Chondrocyte (in vitro differentiated cells): ENCODE data around the gene ZNF414. TPM values are rescaled to one million over a fixed set of nuclear protein-coding genes. Genes with fewer than 3 reads are reported as not detected.
A peak's percentile ranks its signal among the peaks of the same experiment; 100 is the strongest.

Experiments
- DNase-seq: peaks from one replicate; pipeline ENCODE4 v3.0.0; 2021; ENCODE audit warnings: mixed read lengths, low spot score
- H3K27ac Mint-ChIP-seq: one replicate; pipeline ENCODE4 v1.8.0; 2021; ENCODE audit warnings: mild to moderate bottlenecking, moderate library complexity, mixed read lengths; ENCODE audit not compliant: unreplicated experiment
- H3K27me3 Mint-ChIP-seq: 2 replicates; pipeline ENCODE4 v1.8.0; 2021; ENCODE audit warnings: low read depth, mixed read lengths
- H3K36me3 Mint-ChIP-seq: 2 replicates; pipeline ENCODE4 v1.8.0; 2021; ENCODE audit warnings: low read depth, mixed read lengths
- H3K4me1 Mint-ChIP-seq: 2 replicates; pipeline ENCODE4 v1.8.0; 2021; ENCODE audit warnings: low read depth, mild to moderate bottlenecking, mixed read lengths
- H3K4me3 Mint-ChIP-seq: one replicate; pipeline ENCODE4 v1.8.0; 2021; ENCODE audit warnings: mild to moderate bottlenecking, moderate library complexity, mixed read lengths; ENCODE audit not compliant: unreplicated experiment
- H3K9me3 Mint-ChIP-seq: 2 replicates; pipeline ENCODE4 v1.8.0; 2021; ENCODE audit warnings: low read depth, mixed read lengths
- CTCF ChIP-seq: fragments of 200-600 bp; sonication (generic); IDR thresholded peaks from 2 replicates; pipeline ENCODE4 v1.5.0; 2021; ENCODE audit warnings: antibody characterized with exemption, mild to moderate bottlenecking, moderate library complexity
- total RNA-seq: library from RNA; stranded (reverse); gene quantifications from 3 replicates; pipeline ENCODE4 v1.2.1, GENCODE V29; 2021

ZNF414 gene
- total RNA-seq, 1 donor from 2014 or later, result 26.8 TPM

DNA sequence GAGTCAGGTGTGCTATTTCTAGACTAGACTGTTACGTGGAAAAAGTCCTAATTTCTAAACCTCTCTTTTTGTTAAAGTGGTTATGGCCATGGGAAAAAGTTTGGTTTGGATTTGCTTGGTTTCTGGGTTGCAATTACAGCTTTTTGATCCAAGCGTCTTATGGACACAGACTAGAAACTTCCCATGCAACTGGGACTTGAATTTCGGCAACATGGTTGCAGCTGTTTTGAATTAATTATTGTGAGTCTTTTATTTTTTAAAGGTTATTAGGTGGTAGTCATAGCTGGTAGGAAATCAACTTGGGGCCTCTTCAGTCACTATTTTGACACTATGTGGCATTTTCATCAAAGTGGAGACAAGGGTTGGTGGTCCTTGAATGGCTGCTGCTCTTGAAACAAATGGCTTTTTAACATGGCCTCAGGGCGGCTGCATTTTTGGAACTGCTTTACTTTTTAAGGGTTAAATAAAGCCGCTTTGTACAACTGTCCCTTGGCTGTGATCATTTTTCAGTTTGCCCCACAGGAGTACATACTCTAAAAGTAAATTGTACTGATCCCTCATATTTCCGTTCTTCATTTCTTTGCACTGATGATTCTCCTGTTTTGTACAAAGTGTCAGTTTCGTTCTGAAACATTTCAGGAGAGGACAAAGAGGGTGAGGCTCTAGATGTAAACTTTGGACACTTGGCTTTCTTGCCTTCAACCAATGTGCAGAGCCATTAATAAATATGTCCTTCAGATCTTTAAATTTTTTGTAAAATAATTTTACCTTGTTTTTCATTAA lies 53.3 kb downstream of the ZNF414 start:
- no peak for TF ChIP-seq CTCF
- no peak for DNase-seq
- Mint-ChIP-seq H3K4me3 (peak overlapping the region; percentile 65), H3K27me3 (no peaks in the 10 kb centered on the region), H3K27ac (peak overlapping the region; percentile 99), H3K4me1 (peaks cover 78% of the 10 kb centered on the region), H3K9me3 (no peaks in the 10 kb centered on the region), H3K36me3 (peaks cover 18% of the 10 kb centered on the region)

Other genes with a start within 250 kb of the ZNF414 start
- 39.3 to 44.0 TPM (median 41.7 TPM) in 3 replicates for gene CD320, start 205.8 kb downstream of the ZNF414 start, total RNA-seq
- gene NDUFA7, start 192.8 kb downstream of the ZNF414 start, total RNA-seq, result 25.0 to 34.1 TPM (median 26.6 TPM) in 3 replicates
- gene RPS28, start 192.7 kb downstream of the ZNF414 start, total RNA-seq, result 1,057 to 1,248 TPM (median 1,100 TPM) in 3 replicates
- 0.56 to 1.2 TPM (median 1.2 TPM) in 3 replicates for gene KANK3, start 170.9 kb downstream of the ZNF414 start, total RNA-seq
- 56.4 to 143 TPM (median 127 TPM) in 3 replicates for gene ANGPTL4, start 150.0 kb downstream of the ZNF414 start, total RNA-seq
- 96.4 to 106 TPM (median 104 TPM) in 3 replicates for gene RAB11B, start 123.8 kb downstream of the ZNF414 start, total RNA-seq
- 35.0 to 42.5 TPM (median 37.5 TPM) in 3 replicates for gene MARCHF2, start 100.9 kb downstream of the ZNF414 start, total RNA-seq
- gene HNRNPM, start 69.2 kb downstream of the ZNF414 start, total RNA-seq, result 111 to 185 TPM (median 116 TPM) in 3 replicates
- gene PRAM1, start 11.5 kb downstream of the ZNF414 start, total RNA-seq, result 0.20 to 0.46 TPM in 2 of 3 replicates, not detected in the other
- 0.23 to 0.50 TPM in 2 of 3 replicates, not detected in the other for gene MYO1F, start 63.3 kb upstream of the ZNF414 start, total RNA-seq
- gene ADAMTS10, start 96.5 kb upstream of the ZNF414 start, total RNA-seq, result 69.3 to 100 TPM (median 73.6 TPM) in 3 replicates
- not detected in 3 replicates for gene NFILZ, start 116.5 kb upstream of the ZNF414 start, total RNA-seq
- gene ACTL9, start 184.6 kb upstream of the ZNF414 start, total RNA-seq, result not detected in 3 replicates
- gene OR2Z1, start 207.5 kb upstream of the ZNF414 start, total RNA-seq, result not detected in 3 replicates